Measurements from ENCODE around the gene WWOX. TPM values are rescaled to one million over a fixed set of nuclear protein-coding genes. Genes with fewer than 3 reads are reported as not detected.

The WWOX gene
- total RNA-seq, 4 donors from 2014 or later, result 76.8 to 102 (median 83.6) TPM

DNA sequence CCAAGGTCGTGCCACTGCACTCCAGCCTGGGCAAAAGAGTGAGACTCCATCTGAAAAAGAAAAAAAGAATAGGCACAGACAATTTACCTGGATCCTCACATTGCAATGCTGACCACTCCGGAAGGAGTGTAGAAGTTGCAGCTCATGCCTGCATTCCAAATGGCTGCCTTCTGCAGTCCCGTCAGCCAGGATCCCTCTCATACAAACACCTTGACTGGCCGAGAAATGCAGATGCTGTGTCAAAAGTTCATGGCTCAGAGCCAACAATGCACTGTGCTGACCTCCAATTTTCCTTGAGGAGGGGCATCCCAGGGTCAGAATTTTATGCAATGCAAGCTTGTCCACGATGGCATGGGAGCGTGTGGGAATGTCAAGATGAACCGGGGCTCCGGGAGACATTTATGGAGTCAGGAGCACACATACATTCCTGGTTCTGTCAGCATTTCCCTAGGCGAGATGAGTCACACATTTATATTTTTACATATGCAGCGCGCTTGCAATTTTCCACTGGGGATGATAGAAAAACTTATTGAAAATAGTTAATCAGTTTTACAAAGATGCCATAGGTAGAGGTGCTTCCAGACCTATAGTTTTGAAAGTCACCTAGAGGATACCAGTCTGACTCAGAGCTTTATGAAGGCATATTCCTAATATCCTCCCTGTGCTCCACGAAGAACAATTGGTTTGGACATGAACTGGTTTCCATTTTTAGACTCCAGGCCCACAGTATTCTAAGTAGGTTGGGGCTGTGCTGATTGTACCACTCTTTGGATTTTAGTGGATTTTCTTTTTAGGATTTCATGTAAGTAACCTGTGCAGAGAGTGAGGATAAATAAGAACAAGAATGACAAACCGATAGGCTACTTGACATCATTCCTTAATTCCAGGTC lies 886.5 kb downstream of the WWOX start:
- Histone ChIP-seq H3K4me3 (no peak overlapping the region), H3K36me3 (no peaks in the 10 kb centered on the region), H3K27me3 (no peaks in the 10 kb centered on the region), H3K9me3 (peaks cover 0 to 3% (median 0%) of the 10 kb centered on the region in 4 donors), H3K4me1 (peaks cover 0 to 14% (median 0%) of the 10 kb centered on the region in 4 donors), H3K27ac (no peak overlapping the region)
- DNase-seq (ENCODE audit: low spot score in 2 of 2), result no peak
- TF ChIP-seq POLR2A (IDR thresholded peaks at IDR 0.05) (no peak), EP300 (IDR thresholded peaks at IDR 0.05) (no peak)
- TF ChIP-seq, protein P1, sequence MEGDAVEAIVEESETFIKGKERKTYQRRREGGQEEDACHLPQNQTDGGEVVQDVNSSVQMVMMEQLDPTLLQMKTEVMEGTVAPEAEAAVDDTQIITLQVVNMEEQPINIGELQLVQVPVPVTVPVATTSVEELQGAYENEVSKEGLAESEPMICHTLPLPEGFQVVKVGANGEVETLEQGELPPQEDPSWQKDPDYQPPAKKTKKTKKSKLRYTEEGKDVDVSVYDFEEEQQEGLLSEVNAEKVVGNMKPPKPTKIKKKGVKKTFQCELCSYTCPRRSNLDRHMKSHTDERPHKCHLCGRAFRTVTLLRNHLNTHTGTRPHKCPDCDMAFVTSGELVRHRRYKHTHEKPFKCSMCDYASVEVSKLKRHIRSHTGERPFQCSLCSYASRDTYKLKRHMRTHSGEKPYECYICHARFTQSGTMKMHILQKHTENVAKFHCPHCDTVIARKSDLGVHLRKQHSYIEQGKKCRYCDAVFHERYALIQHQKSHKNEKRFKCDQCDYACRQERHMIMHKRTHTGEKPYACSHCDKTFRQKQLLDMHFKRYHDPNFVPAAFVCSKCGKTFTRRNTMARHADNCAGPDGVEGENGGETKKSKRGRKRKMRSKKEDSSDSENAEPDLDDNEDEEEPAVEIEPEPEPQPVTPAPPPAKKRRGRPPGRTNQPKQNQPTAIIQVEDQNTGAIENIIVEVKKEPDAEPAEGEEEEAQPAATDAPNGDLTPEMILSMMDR (IDR thresholded peaks at IDR 0.05), result no peak
- 72 to 79% methylated on average over 13 of the region's 13 CpGs for WGBS, 2 donors

DNA sequence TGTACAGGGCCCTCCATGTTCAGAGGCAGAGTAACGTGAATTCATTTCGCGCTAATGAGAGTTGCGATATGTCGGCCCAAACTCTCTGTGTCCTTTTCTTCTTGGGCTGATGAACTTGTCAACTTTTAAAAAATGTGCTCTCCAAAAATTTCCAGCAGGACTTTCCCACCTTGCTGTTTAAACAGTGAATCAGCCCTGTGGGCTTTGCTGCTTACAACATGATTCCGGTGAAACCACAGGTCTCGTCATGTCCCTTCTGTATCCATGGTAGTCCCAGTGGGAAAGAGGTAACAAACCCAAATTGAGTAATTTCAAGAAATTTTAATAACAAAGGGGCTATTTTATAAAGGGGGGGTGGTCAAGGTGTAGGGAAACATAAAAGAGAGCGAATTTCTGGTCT lies 888.2 kb downstream of the WWOX start:
- Histone ChIP-seq H3K27me3 (no peaks in the 10 kb centered on the region), H3K27ac (no peak overlapping the region), H3K4me1 (peaks cover 0 to 10% (median 0%) of the 10 kb centered on the region in 4 donors), H3K4me3 (no peak overlapping the region), H3K9me3 (peaks cover 0 to 3% (median 0%) of the 10 kb centered on the region in 4 donors), H3K36me3 (no peaks in the 10 kb centered on the region)
- 83 to 86% methylated on average over 8 of the region's 8 CpGs for WGBS, 2 donors
- TF ChIP-seq EP300 (IDR thresholded peaks at IDR 0.05) (no peak), POLR2A (IDR thresholded peaks at IDR 0.05) (no peak)
- TF ChIP-seq, protein P1 (IDR thresholded peaks at IDR 0.05), result no peak
- no peak for DNase-seq (ENCODE audit: low spot score in 2 of 2)

DNA sequence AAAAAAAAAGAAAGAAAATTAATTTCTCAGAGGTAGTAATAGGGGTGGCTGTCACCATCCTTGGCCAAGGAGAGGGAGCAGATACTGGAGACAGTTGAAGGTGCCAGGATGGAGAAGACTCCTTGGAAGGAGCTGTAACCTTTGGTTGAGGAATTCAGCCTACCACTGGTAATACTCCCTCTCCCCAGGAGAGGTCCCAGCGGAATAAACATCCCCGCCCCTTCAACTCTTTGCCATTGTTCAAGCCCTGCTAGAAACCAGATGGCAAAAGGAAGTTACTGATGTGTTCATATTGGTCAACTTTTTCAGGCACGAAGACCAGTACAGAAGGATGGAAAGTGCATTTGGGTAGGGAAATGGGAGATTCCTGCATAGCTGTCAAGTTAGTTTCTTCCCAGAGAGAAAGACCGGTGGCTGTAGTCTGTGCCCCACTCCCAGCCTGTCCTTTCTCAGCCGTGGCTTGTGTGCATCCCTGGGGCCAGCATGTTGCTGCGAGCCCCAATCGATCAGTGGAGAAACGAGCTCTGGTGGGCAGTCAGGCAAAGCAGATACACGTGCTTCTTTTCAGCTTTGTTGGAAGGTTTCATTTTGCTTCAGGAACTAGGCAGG lies 889.0 kb downstream of the WWOX start:
- 85 to 86% methylated on average over 9 of the region's 9 CpGs for WGBS, 2 donors

DNA sequence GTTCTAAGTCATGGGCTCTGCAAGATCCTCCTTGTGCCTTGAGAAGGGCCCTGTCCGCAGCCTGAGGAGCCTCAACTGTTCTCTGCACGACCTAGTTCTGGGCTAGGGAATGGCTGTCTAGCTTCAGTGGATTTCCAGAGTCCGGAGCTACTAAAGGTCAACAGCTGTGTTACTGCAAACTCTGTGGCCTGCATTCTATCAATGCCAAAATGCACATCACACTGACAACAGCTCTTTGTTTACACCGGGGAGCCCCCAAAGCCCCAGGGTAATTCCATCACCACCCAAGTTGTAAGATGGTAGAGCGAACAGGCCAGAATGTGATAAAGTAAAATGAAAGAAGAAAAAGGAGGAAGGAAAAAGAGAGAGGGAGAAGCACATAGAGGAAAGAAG lies 890.9 kb downstream of the WWOX start:
- no peak for DNase-seq (ENCODE audit: low spot score in 2 of 2)
- Histone ChIP-seq H3K27me3 (no peaks in the 10 kb centered on the region), H3K4me3 (no peak overlapping the region), H3K9me3 (no peaks in the 10 kb centered on the region), H3K4me1 (peaks cover 0 to 10% (median 0%) of the 10 kb centered on the region in 4 donors), H3K36me3 (no peaks in the 10 kb centered on the region), H3K27ac (no peak overlapping the region)
- TF ChIP-seq, protein P1 (IDR thresholded peaks at IDR 0.05), result no peak
- TF ChIP-seq EP300 (IDR thresholded peaks at IDR 0.05) (no peak), POLR2A (IDR thresholded peaks at IDR 0.05) (no peak)
- WGBS, 2 donors, result 25 to 39% methylated on average over 5 of the region's 5 CpGs

More for the DNA sequence above, 889.0 kb downstream of the WWOX start:
- no peak for DNase-seq (ENCODE audit: low spot score in 2 of 2)
- Histone ChIP-seq H3K27me3 (no peaks in the 10 kb centered on the region), H3K36me3 (no peaks in the 10 kb centered on the region), H3K4me1 (peaks cover 0 to 10% (median 0%) of the 10 kb centered on the region in 4 donors), H3K27ac (no peak overlapping the region), H3K4me3 (no peak overlapping the region), H3K9me3 (no peaks in the 10 kb centered on the region)
- no peak for TF ChIP-seq POLR2A (IDR thresholded peaks at IDR 0.05)
- TF ChIP-seq EP300 (IDR thresholded peaks at IDR 0.05), result no peak
- TF ChIP-seq, protein P1 (IDR thresholded peaks at IDR 0.05), result no peak

DNA sequence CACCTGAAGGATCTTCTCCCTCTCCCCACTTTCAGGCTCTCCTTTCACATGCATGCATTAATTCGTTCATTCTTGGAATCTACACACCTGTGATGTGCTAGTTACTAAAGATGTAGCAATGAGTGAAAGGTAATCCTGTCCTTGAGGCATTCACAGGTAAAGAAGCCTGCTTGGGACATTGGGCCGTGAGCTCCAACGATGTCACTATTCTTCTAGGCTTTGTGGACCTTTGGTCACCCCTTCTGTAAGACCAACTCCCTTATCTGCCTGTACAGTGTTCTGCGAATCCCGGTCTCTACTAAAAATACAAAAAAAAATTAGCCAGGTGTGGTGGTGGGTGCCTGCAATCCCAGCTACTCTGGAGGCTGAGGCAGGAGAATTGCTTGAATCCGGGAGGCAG lies 892.5 kb downstream of the WWOX start:
- Histone ChIP-seq H3K27me3 (no peaks in the 10 kb centered on the region), H3K9me3 (no peaks in the 10 kb centered on the region), H3K4me3 (no peak overlapping the region), H3K36me3 (no peaks in the 10 kb centered on the region), H3K27ac (no peak overlapping the region), H3K4me1 (peaks cover 0 to 10% (median 0%) of the 10 kb centered on the region in 4 donors)
- DNase-seq (ENCODE audit: low spot score in 2 of 2), result no peak
- 77 to 80% methylated on average over 6 of the region's 6 CpGs for WGBS, 2 donors
- TF ChIP-seq POLR2A (IDR thresholded peaks at IDR 0.05) (no peak), EP300 (IDR thresholded peaks at IDR 0.05) (no peak)
- TF ChIP-seq, protein P1 (IDR thresholded peaks at IDR 0.05), result no peak
